NCI-H2196 (cell line): ENCODE data around the gene CCNL2.
"Not testable (repeated sequence)": the region's sequence is repeated elsewhere in the genome, so short reads cannot be mapped to it uniquely, and the experiment has no call there.

Experiments
- DNase-seq: peaks from one replicate; lab custom pipeline; 2025; ENCODE audit not compliant: unreplicated experiment; lab: John Stamatoyannopoulos, UW

CCNL2 gene

GRCh38 chr1:1432274-1432950 is 33.3 kb upstream of the CCNL2 start:
- no peak for DNase-seq

GRCh38 chr1:1431845-1432273 is 32.7 kb upstream of the CCNL2 start:
- no peak for DNase-seq

GRCh38 chr1:1430992-1431844 is 32.1 kb upstream of the CCNL2 start:
- DNase-seq: no peak

GRCh38 chr1:1430114-1430982 is 31.2 kb upstream of the CCNL2 start:
- peak; percentile 74 for DNase-seq

GRCh38 chr1:1429671-1430073 is 30.5 kb upstream of the CCNL2 start:
- DNase-seq: no peak

- DNase-seq: not testable (repeated sequence)
Observed at GRCh38 chr1:1428967-1429366, 29.8 kb upstream of the CCNL2 start.

- DNase-seq: no peak
Observed at GRCh38 chr1:1428174-1428573, 29.0 kb upstream of the CCNL2 start.

- DNase-seq: no peak
Observed at GRCh38 chr1:1427820-1428148, 28.6 kb upstream of the CCNL2 start.

- no peak for DNase-seq
Observed at GRCh38 chr1:1427106-1427819, 28.1 kb upstream of the CCNL2 start.

- DNase-seq: no peak
Observed at GRCh38 chr1:1426496-1427105, 27.5 kb upstream of the CCNL2 start.

GRCh38 chr1:1425753-1426495 is 26.8 kb upstream of the CCNL2 start:
- DNase-seq: no peak

- DNase-seq: no peak
Observed at GRCh38 chr1:1425426-1425752, 26.3 kb upstream of the CCNL2 start.

- DNase-seq: no peak
Observed at GRCh38 chr1:1424707-1425106, 25.6 kb upstream of the CCNL2 start.

- no peak for DNase-seq
Observed at GRCh38 chr1:1423245-1423597, 24.1 kb upstream of the CCNL2 start.

- no peak for DNase-seq
Observed at GRCh38 chr1:1422465-1423244, 23.5 kb upstream of the CCNL2 start.

GRCh38 chr1:1421907-1422464 is 22.9 kb upstream of the CCNL2 start:
- DNase-seq: no peak

- DNase-seq: peak; percentile 80
Observed at GRCh38 chr1:1421147-1421906, 22.2 kb upstream of the CCNL2 start, which contains the start of gene ANKRD65. Gene ANKRD65 (minus strand): TSS chr1:1421276. CDS start chr1:1421005, 271 bp downstream.

GRCh38 chr1:1420654-1421141 is 21.6 kb upstream of the CCNL2 start:
- DNase-seq: no peak
